ENCODE data around the gene HIVEP1.

Gene HIVEP1

DNA sequence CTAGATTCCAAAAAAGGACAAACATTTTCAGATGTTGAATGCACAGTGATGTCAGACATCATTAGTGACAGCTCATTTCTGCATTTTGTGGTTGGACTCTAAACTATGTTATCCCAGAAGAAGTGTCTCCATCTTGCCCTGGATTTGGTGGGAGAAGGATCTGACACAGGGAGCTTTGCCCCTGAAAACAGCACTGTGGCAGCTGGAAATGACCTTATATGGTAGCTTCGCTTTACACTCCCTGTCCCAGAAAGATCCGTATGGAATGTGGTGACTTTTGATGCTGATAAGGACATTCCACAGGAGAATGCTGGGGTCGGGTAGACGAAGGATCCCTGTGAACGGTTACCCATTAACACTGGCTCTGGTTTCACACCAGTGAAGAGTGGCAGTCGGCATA, 190.9 kb downstream of the HIVEP1 start:
- no peak for DNase-seq (ENCODE audit: low spot score)
- TF ChIP-seq, protein P1, sequence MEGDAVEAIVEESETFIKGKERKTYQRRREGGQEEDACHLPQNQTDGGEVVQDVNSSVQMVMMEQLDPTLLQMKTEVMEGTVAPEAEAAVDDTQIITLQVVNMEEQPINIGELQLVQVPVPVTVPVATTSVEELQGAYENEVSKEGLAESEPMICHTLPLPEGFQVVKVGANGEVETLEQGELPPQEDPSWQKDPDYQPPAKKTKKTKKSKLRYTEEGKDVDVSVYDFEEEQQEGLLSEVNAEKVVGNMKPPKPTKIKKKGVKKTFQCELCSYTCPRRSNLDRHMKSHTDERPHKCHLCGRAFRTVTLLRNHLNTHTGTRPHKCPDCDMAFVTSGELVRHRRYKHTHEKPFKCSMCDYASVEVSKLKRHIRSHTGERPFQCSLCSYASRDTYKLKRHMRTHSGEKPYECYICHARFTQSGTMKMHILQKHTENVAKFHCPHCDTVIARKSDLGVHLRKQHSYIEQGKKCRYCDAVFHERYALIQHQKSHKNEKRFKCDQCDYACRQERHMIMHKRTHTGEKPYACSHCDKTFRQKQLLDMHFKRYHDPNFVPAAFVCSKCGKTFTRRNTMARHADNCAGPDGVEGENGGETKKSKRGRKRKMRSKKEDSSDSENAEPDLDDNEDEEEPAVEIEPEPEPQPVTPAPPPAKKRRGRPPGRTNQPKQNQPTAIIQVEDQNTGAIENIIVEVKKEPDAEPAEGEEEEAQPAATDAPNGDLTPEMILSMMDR (IDR thresholded peaks at IDR 0.05; ENCODE audit: extremely low read depth, insufficient read depth, missing control alignments), result no peak
- in situ Hi-C loops (cut with MboI; ENCODE audit: low pct_unique_long_range_greater_than_20kb, low sequenced_read_pairs, unreplicated experiment), result no loop called here

DNA sequence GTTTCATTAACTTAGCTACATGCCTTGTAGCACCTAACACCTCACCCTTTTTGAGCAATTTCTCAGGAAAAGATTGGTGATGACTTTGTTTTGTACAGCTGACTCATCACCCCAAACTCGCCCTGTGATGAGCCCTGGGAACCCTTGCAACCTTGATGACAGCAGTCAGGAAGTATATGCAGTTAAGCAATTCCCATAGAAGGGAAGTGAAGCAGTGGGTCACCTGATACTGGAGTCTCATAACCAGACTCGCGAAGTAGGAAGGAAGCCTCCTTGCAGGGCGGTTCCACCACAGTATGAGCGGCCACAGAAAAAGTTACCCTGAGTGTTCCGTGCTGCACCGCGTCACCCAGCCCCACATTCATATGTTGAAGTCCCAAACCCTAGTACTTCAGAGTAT, 196.1 kb downstream of the HIVEP1 start:
- no peak for DNase-seq (ENCODE audit: low spot score)
- in situ Hi-C loops (cut with MboI; ENCODE audit: low pct_unique_long_range_greater_than_20kb, low sequenced_read_pairs, unreplicated experiment), result no loop called here
- TF ChIP-seq, protein P1 (IDR thresholded peaks at IDR 0.05; ENCODE audit: extremely low read depth, insufficient read depth, missing control alignments), result no peak

DNA sequence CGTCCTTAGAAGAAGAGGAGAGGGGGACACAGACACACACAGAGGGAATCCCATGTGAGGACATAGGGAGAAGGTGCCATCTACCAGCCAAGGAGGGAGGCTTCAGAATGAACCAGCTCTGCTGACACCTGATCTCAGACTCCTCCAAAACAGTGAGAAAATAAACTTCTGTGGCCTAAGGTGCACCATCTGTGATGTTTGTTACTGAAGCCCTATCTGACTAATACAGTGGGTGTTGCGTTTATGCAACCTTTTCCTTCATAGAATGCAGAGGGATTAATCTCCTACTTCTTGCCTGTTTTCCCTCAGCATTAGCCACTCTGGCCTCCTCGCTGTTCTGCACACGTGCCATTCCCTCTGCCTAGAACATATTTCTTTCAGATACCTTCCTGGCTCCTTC, 196.6 kb downstream of the HIVEP1 start:
- in situ Hi-C loops (cut with MboI; ENCODE audit: low pct_unique_long_range_greater_than_20kb, low sequenced_read_pairs, unreplicated experiment), result no loop called here
- TF ChIP-seq, protein P1 (IDR thresholded peaks at IDR 0.05; ENCODE audit: extremely low read depth, insufficient read depth, missing control alignments), result no peak
- DNase-seq (ENCODE audit: low spot score), result no peak

All from GM13977 (cell line).